A673 (cell line): ENCODE results near the gene NBAS. TPM values are rescaled to one million over a fixed set of nuclear protein-coding genes. Genes with fewer than 3 reads are reported as not detected.

ENCODE experiments used
- BruUV-seq: library from RNA; stranded (reverse); fragments of 400-500 nt; replicated peaks from 2 replicates; lab custom pipeline; 2021; lab: Mats Ljungman, UMichigan
- CTCF ChIA-PET: fragments of 300-600 bp; sonication (Branson Sonifier 250); formaldehyde crosslinking; loops from one replicate; lab custom pipeline; 2022; ENCODE audit warnings: antibody characterized with exemption; lab: Charles Lee
- POLR2A ChIA-PET: fragments of 300-600 bp; sonication (Branson Sonifier 250); formaldehyde crosslinking; loops from one replicate; lab custom pipeline; 2022; ENCODE audit warnings: antibody characterized with exemption; ENCODE audit not compliant: low non-redundant PET; lab: Charles Lee
- DNase-seq: peaks from one replicate; pipeline ENCODE4 v3.0.0-alpha.2; 2015; ENCODE audit warnings: low spot score
- H3K27ac ChIP-seq: fragments of 200-600 bp; sonication (generic); 2 replicates; pipeline ENCODE4 v1.5.1; 2016; ENCODE audit warnings: mixed run types, low read depth, mild to moderate bottlenecking, mixed read lengths, antibody characterized with exemption, low read length; ENCODE audit not compliant: poor library complexity, severe bottlenecking
- H3K27me3 ChIP-seq: fragments of 200-600 bp; sonication (generic); replicated peaks from 2 replicates; pipeline ENCODE4 v1.6.1; 2017; ENCODE audit warnings: mixed run types, low read depth, mild to moderate bottlenecking, mixed read lengths, antibody characterized with exemption, low read length; ENCODE audit not compliant: insufficient read depth, poor library complexity
- H3K36me3 ChIP-seq: fragments of 200-600 bp; sonication (generic); 2 replicates; pipeline ENCODE4 v1.6.1; 2016; ENCODE audit warnings: mixed run types, mild to moderate bottlenecking, mixed read lengths, antibody characterized with exemption, low read length; ENCODE audit not compliant: insufficient read depth, poor library complexity, severe bottlenecking
- H3K4me1 ChIP-seq: fragments of 200-600 bp; sonication (generic); 2 replicates; pipeline ENCODE4 v1.6.1; 2017; ENCODE audit warnings: mixed run types, mild to moderate bottlenecking, mixed read lengths, antibody characterized with exemption, low read length; ENCODE audit not compliant: insufficient read depth, poor library complexity, severe bottlenecking
- H3K4me3 ChIP-seq: fragments of 200-600 bp; sonication (generic); 2 replicates; pipeline ENCODE4 v1.5.1; 2016; ENCODE audit warnings: low read depth, mixed run types, mild to moderate bottlenecking, mixed read lengths, low read length; ENCODE audit not compliant: poor library complexity, severe bottlenecking
- H3K9me3 ChIP-seq: fragments of 200-600 bp; sonication (generic); 2 replicates; pipeline ENCODE4 v1.6.1; 2016; ENCODE audit warnings: mixed run types, low read depth, mild to moderate bottlenecking, mixed read lengths, antibody characterized with exemption, low read length; ENCODE audit not compliant: poor library complexity, severe bottlenecking
- CTCF ChIP-seq: fragments of 300-800, 200-600 bp; sonication (generic); conservative IDR thresholded peaks from 2 replicates; pipeline ENCODE4 v1.5.1; 2017; ENCODE audit warnings: low read depth, mild to moderate bottlenecking, antibody characterized with exemption, low read length, moderate library complexity, mixed read lengths
- EZH2 ChIP-seq: fragments of 200-600 bp; sonication (generic); IDR thresholded peaks from 2 replicates; pipeline ENCODE4 v1.6.1; 2017; ENCODE audit warnings: borderline replicate concordance, low read depth, mild to moderate bottlenecking, mixed read lengths, antibody characterized with exemption, low read length; ENCODE audit not compliant: poor library complexity, severe bottlenecking
- intact Hi-C: fragments of 100-400 bp; cut with micrococcal nuclease; formaldehyde crosslinking; loops from one replicate; pipeline ENCODE4 v1.10.0; 2022; ENCODE audit not compliant: unreplicated experiment
- total RNA-seq: library from RNA; stranded (reverse); gene quantifications from 2 replicates; pipeline ENCODE4 v1.2.3, GENCODE V29; 2021

The NBAS gene
- total RNA-seq, 1 experiment from 2014 or later: 38.7 TPM

- no peaks in the 10 kb centered on the region for H3K36me3 ChIP-seq
- ChIA-PET POLR2A (no interaction called here), CTCF (no interaction called here)
- intact Hi-C loops: no loop called here
- BruUV-seq: no TSS peak
- no peak overlapping the region for H3K4me3 ChIP-seq
- DNase-seq: no peak
- H3K27ac ChIP-seq: no peak overlapping the region
- H3K9me3 ChIP-seq: no peaks in the 10 kb centered on the region
- TF ChIP-seq CTCF (no peak), EZH2 (no peak)
- H3K27me3 ChIP-seq: no peaks in the 10 kb centered on the region
- no peaks in the 10 kb centered on the region for H3K4me1 ChIP-seq
Observed at GRCh38 chr2:15184491-15184890, 376.6 kb downstream of the NBAS start.

- DNase-seq: no peak
- H3K4me1 ChIP-seq: no peaks in the 10 kb centered on the region
- ChIA-PET CTCF (no interaction called here), POLR2A (no interaction called here)
- H3K36me3 ChIP-seq: no peaks in the 10 kb centered on the region
- no peaks in the 10 kb centered on the region for H3K27me3 ChIP-seq
- intact Hi-C loops: no loop called here
- no peak overlapping the region for H3K27ac ChIP-seq
- TF ChIP-seq EZH2 (no peak), CTCF (no peak)
- H3K4me3 ChIP-seq: no peak overlapping the region
- H3K9me3 ChIP-seq: no peaks in the 10 kb centered on the region
- no TSS peak for BruUV-seq
Observed at GRCh38 chr2:15182275-15182674, 378.9 kb downstream of the NBAS start.

- no TSS peak for BruUV-seq
- no peak for DNase-seq
- no peak for TF ChIP-seq EZH2
- TF ChIP-seq CTCF: no peak
- H3K27ac ChIP-seq: no peak overlapping the region
- H3K4me3 ChIP-seq: no peak overlapping the region
- POLR2A ChIA-PET: no interaction called here
- H3K36me3 ChIP-seq: no peaks in the 10 kb centered on the region
- CTCF ChIA-PET: no interaction called here
- intact Hi-C loops: no loop called here
- no peaks in the 10 kb centered on the region for H3K27me3 ChIP-seq
- no peaks in the 10 kb centered on the region for H3K4me1 ChIP-seq
- H3K9me3 ChIP-seq: no peaks in the 10 kb centered on the region
Observed at GRCh38 chr2:15181092-15181745, 379.9 kb downstream of the NBAS start.
